Loucy (cell line): ENCODE measurements around the gene KCNMA1.

ENCODE experiments used
- H2AFZ ChIP-seq: fragments of 200-600 bp; sonication (generic); 2 replicates; pipeline ENCODE4 v1.6.0; 2016; ENCODE audit warnings: antibody characterized with exemption, mild to moderate bottlenecking, low read length, moderate library complexity
- H3F3A ChIP-seq: fragments of 200-600 bp; 2 replicates; pipeline ENCODE4 v1.6.0; 2016; ENCODE audit warnings: antibody characterized with exemption, low read depth, mild to moderate bottlenecking
- H3K27me3 ChIP-seq: fragments of 200-600 bp; sonication (generic); 2 replicates; pipeline ENCODE4 v1.6.1; 2014; ENCODE audit warnings: low read length, mild to moderate bottlenecking; ENCODE audit not compliant: insufficient read depth, poor library complexity, severe bottlenecking
- H3K36me3 ChIP-seq: fragments of 200-600 bp; sonication (generic); 2 replicates; pipeline ENCODE4 v1.6.1; 2016; ENCODE audit warnings: low read length; ENCODE audit not compliant: insufficient read depth
- H3K4me1 ChIP-seq: fragments of 200-600 bp; sonication (generic); 2 replicates; pipeline ENCODE4 v1.5.1; 2014; ENCODE audit warnings: low read length, mild to moderate bottlenecking; ENCODE audit not compliant: insufficient read depth, poor library complexity, severe bottlenecking
- H3K4me2 ChIP-seq: fragments of 200-600 bp; sonication (generic); 2 replicates; pipeline ENCODE4 v1.6.0; 2014; ENCODE audit warnings: antibody characterized with exemption, low read length, low read depth, mild to moderate bottlenecking; ENCODE audit not compliant: poor library complexity, severe bottlenecking
- H3K4me3 ChIP-seq: fragments of 200-600 bp; sonication (generic); 2 replicates; pipeline ENCODE4 v1.5.1; 2014; ENCODE audit warnings: low read length, mild to moderate bottlenecking, mixed read lengths; ENCODE audit not compliant: poor library complexity, severe bottlenecking
- H3K79me2 ChIP-seq: fragments of 200-600 bp; sonication (generic); 2 replicates; pipeline ENCODE4 v1.6.1; 2014; ENCODE audit warnings: low read length; ENCODE audit not compliant: insufficient read depth
- H3K9ac ChIP-seq: fragments of 200-600 bp; sonication (generic); 2 replicates; pipeline ENCODE4 v1.6.0; 2014; ENCODE audit warnings: mild to moderate bottlenecking, low read depth, low read length, moderate library complexity; ENCODE audit not compliant: poor library complexity, severe bottlenecking
- H3K9me2 ChIP-seq: fragments of 200-600 bp; sonication (generic); replicated peaks from 2 replicates; pipeline ENCODE4 v1.6.1; 2016; ENCODE audit warnings: low read depth, low read length, mixed read lengths
- H3K9me3 ChIP-seq: fragments of 200-600 bp; sonication (generic); 2 replicates; pipeline ENCODE4 v1.6.1; 2014; ENCODE audit warnings: mild to moderate bottlenecking, antibody characterized with exemption, low read length, low read depth; ENCODE audit not compliant: insufficient read depth
- H4K20me1 ChIP-seq: fragments of 200-600 bp; sonication (generic); 2 replicates; pipeline ENCODE4 v1.6.0; 2014; ENCODE audit warnings: antibody characterized with exemption, low read length, mild to moderate bottlenecking; ENCODE audit not compliant: insufficient read depth, poor library complexity, severe bottlenecking
- CTCF ChIP-seq: fragments of 200-600 bp; sonication (generic); conservative IDR thresholded peaks from 2 replicates; pipeline ENCODE4 v1.5.1; 2014; ENCODE audit warnings: mild to moderate bottlenecking, antibody characterized with exemption, low read length
- EZH2phosphoT487 ChIP-seq: fragments of 200-600 bp; IDR thresholded peaks from 2 replicates; pipeline ENCODE4 v1.6.1; 2018; ENCODE audit warnings: antibody characterized with exemption, mild to moderate bottlenecking, moderate library complexity, borderline replicate concordance

Gene KCNMA1

GRCh38 chr10:77526868-77527617 lies 110.6 kb downstream of the KCNMA1 start:
- Histone ChIP-seq H3K27me3 (no peaks in the 10 kb centered on the region), H3K36me3 (no peaks in the 10 kb centered on the region), H3K79me2 (no peaks in the 10 kb centered on the region), H3F3A (no peaks in the 10 kb centered on the region), H2AFZ (no peak overlapping the region), H4K20me1 (no peaks in the 10 kb centered on the region), H3K9ac (no peak overlapping the region), H3K4me1 (peaks cover 7% of the 10 kb centered on the region), H3K4me3 (no peak overlapping the region), H3K4me2 (no peak overlapping the region), H3K9me3 (no peaks in the 10 kb centered on the region), H3K9me2 (no peaks in the 10 kb centered on the region)
- no peak for TF ChIP-seq EZH2phosphoT487
- TF ChIP-seq CTCF = no peak

- Histone ChIP-seq H3K9me2 (no peaks in the 10 kb centered on the region), H3K4me1 (no peaks in the 10 kb centered on the region), H2AFZ (no peak overlapping the region), H3K36me3 (no peaks in the 10 kb centered on the region), H3K27me3 (no peaks in the 10 kb centered on the region), H3K4me2 (no peak overlapping the region), H3F3A (no peaks in the 10 kb centered on the region), H3K9me3 (no peaks in the 10 kb centered on the region), H3K4me3 (no peak overlapping the region), H3K9ac (no peak overlapping the region), H4K20me1 (no peaks in the 10 kb centered on the region), H3K79me2 (no peaks in the 10 kb centered on the region)
- no peak for TF ChIP-seq CTCF
- no peak for TF ChIP-seq EZH2phosphoT487
Measured at GRCh38 chr10:77524281-77524711, 113.3 kb downstream of the KCNMA1 start.

- Histone ChIP-seq H4K20me1 (no peaks in the 10 kb centered on the region), H3K9me3 (no peaks in the 10 kb centered on the region)
- TF ChIP-seq EZH2phosphoT487 (no peak), CTCF (no peak)
Measured at GRCh38 chr10:77522268-77522809, 115.3 kb downstream of the KCNMA1 start.

More at GRCh38 chr10:77522268-77522809, 115.3 kb downstream of the KCNMA1 start:
- no peaks in the 10 kb centered on the region for H3K9me2 ChIP-seq
- H3K9ac ChIP-seq = no peak overlapping the region
- H3K79me2 ChIP-seq = no peaks in the 10 kb centered on the region
- no peak overlapping the region for H3K4me3 ChIP-seq
- H3K4me1 ChIP-seq = no peaks in the 10 kb centered on the region
- H2AFZ ChIP-seq = no peak overlapping the region
- no peaks in the 10 kb centered on the region for H3K27me3 ChIP-seq
- H3K4me2 ChIP-seq = no peak overlapping the region
- H3K36me3 ChIP-seq = no peaks in the 10 kb centered on the region
- H3F3A ChIP-seq = no peaks in the 10 kb centered on the region
